Pancreas (tissue), 10 donors: ENCODE results near the gene LAG3. TPM values are rescaled to one million over a fixed set of nuclear protein-coding genes. Genes with fewer than 3 reads are reported as not detected.

ENCODE experiments used
- ATAC-seq, 4 donors: fragments of 200-7000 bp; cut with Tn5 transposase; one replicate each; pipeline versions ENCODE4 v1.8.0 to v1.9.1; 2020; ENCODE audit warnings: mild to moderate bottlenecking in 4 of 4, moderate library complexity in 4 of 4
- DNase-seq, 6 donors: peaks; one replicate each; pipeline ENCODE4 v3.0.0-alpha.2; 2020
- FAIRE-seq: peaks from 2 replicates; lab custom pipeline; 2012; peaks lifted over from hg19 to GRCh38; lab: Jason Lieb, UNC
- H3K27ac ChIP-seq, 4 donors: fragments of 200-600 bp; sonication (generic); 1 replicate in 3 of 4; 2 replicates in 1 of 4; pipeline versions ENCODE4 v1.5.0 to v1.8.0; 2020
- H3K27me3 ChIP-seq, 4 donors: fragments of 200-600 bp; one replicate each; pipeline ENCODE4 v1.8.0; 2021
- H3K36me3 ChIP-seq, 3 donors: fragments of 200-600 bp; sonication (generic) in 1 of 3; one replicate each; pipeline versions ENCODE4 v1.5.0 to v1.8.0; 2020 to 2021
- H3K4me1 ChIP-seq, 3 donors: fragments of 200-600 bp; one replicate each; pipeline ENCODE4 v1.8.0; 2021
- H3K4me3 ChIP-seq, 4 donors: fragments of 200-600 bp; sonication (generic) in 2 of 4; one replicate each; pipeline versions ENCODE4 v1.5.0 to v1.8.0; 2020 to 2021
- H3K9me3 ChIP-seq, 4 donors: fragments of 200-600 bp; one replicate each; pipeline ENCODE4 v1.8.0; 2021
- WGBS, 2 donors: extraction: QIAGEN DNeasy Blood & Tissue Kit; methylation state at CpG; one replicate each; pipeline ENCODE4 v1.1.7; 2013; 5-methylcytosine and 5-hydroxymethylcytosine counted together
- intact Hi-C, 3 donors: fragments of 100-400 bp; cut with DNase I; formaldehyde crosslinking; loops; one replicate each; pipeline versions ENCODE4 v1.11.1 to v1.14.2; 2022
- polyA plus RNA-seq, 2 donors: library from polyadenylated mRNA; stranded (reverse); fragments of 200-250 nt; gene quantifications; one replicate each; pipeline ENCODE4 v1.2.3, GENCODE V29; 2013
- total RNA-seq, 6 donors: library from RNA; stranded (reverse); fragmentation: NEBNext Ultra II Directional in 4 of 6; extraction: Animal tissue kit (Norgen Biotek cat#: 25700) in 4 of 6; gene quantifications; one replicate each; pipeline versions ENCODE4 v1.2.1 to v1.2.4, GENCODE V29; 2021 to 2023
- TF ChIP-seq, protein P1 (sequence below), 4 donors: fragments of 200-600 bp; sonication (generic) in 3 of 4; IDR thresholded peaks; one replicate each; pipeline versions ENCODE4 v1.5.0 to v1.8.0; 2021; ENCODE audit warnings: antibody characterized with exemption in 4 of 4
- donor health status: healthy with polysubstance abuse.
- donor health status: DM: no; HTN: no; CAD: no; lungs with moderate emphysema.
- donor health status: DM: no; HTN: no; CAD: no.
- donor health status: control.
- donor health status: control.
- donor health status: Bipolar disorder and iron deficiency.
- donor health status: DM: yes; HTN: yes; CAD: no.
- donor health status: DM: no; HTN: no; CAD: no.
- donor health status: DM: no; HTN: no; CAD: no.
- donor health status: DM: yes; HTN: yes; CAD: no.

The LAG3 gene
- total and polyA plus RNA-seq, 8 donors = 0.15 to 0.91 (median 0.22) TPM; not detected in 1

DNA sequence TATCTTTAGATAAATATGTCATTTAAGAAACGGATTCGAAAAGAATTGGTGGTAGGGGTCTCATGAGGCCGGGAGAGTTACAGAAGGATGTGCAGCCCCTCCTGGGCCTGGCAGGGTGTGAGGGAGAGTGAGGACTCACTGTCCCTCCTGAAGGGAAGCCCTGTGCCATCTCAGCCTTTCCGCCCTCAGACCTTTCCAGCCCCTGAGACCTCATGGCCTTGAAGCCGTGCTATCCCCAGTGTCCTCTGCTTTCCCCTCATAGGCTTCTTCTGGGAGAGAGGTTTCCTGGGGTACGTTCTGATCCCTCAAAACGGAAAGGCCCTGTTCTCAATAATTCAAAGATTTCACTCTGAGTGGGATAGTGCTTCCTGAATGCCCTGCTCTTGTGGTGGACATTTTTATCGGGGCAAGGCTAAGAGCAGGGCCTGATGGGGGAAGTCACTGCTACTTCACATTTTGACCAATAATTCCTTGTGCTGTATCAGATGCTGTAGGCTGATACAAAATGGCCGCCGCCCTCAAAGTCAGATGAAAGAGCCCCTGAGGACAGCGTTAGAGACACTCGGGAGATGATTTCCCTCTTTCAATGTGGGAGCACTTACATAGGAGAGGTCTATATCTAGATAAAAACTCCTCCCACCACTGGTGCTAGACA lies 18.3 kb downstream of the LAG3 start:
- DNase-seq = no peak
- Histone ChIP-seq H3K4me1 (no peaks in the 10 kb centered on the region), H3K9me3 (no peaks in the 10 kb centered on the region), H3K4me3 (no peak overlapping the region), H3K27me3 (no peaks in the 10 kb centered on the region), H3K36me3 (no peaks in the 10 kb centered on the region), H3K27ac (no peak overlapping the region)
- FAIRE-seq = no peak
- intact Hi-C loops = no loop called here
- ATAC-seq = no peak
- TF ChIP-seq, protein P1, sequence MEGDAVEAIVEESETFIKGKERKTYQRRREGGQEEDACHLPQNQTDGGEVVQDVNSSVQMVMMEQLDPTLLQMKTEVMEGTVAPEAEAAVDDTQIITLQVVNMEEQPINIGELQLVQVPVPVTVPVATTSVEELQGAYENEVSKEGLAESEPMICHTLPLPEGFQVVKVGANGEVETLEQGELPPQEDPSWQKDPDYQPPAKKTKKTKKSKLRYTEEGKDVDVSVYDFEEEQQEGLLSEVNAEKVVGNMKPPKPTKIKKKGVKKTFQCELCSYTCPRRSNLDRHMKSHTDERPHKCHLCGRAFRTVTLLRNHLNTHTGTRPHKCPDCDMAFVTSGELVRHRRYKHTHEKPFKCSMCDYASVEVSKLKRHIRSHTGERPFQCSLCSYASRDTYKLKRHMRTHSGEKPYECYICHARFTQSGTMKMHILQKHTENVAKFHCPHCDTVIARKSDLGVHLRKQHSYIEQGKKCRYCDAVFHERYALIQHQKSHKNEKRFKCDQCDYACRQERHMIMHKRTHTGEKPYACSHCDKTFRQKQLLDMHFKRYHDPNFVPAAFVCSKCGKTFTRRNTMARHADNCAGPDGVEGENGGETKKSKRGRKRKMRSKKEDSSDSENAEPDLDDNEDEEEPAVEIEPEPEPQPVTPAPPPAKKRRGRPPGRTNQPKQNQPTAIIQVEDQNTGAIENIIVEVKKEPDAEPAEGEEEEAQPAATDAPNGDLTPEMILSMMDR (IDR thresholded peaks at IDR 0.05) = no peak
- 68 to 80% methylated on average over 12 of the region's 12 CpGs for WGBS, 2 donors

DNA sequence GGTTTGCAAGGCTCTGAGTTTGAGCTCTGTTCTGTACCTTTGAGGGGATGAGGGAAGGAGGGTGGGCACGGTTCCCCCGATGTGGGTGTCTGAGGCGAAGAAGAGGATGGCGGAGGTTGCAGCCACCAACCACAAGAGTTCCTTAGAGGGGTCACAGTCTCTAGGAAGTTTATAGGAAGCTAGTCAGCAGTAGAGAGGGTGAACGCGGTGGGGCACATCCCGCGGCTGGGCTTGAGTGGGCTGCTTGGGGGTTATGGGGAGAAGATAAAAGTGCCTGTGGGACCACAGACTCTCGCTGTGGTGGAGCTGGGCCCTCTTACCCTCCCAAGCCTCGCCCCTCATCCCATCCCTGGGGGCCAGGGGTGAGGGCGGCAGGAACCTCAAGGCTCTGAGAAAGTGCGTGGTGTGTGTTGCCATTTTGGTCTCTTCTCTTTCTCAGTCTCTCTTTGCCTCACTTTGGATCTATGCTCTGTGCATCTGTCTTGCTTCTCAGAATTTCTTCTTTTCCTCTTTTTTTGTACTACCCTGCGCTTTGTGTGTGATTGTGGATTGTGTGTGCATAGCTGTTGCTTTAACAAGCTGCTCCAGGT lies 19.7 kb downstream of the LAG3 start:
- Histone ChIP-seq H3K4me3 (no peak overlapping the region), H3K4me1 (no peaks in the 10 kb centered on the region), H3K27ac (peak overlapping the region in 1 of 4 donors; percentile 36), H3K36me3 (no peaks in the 10 kb centered on the region), H3K27me3 (no peaks in the 10 kb centered on the region), H3K9me3 (no peaks in the 10 kb centered on the region)
- 77 to 78% methylated on average over 13 of the region's 13 CpGs for WGBS, 2 donors
- TF ChIP-seq, protein P1 (IDR thresholded peaks at IDR 0.05) = no peak
- FAIRE-seq (no peak), DNase-seq (peak in 1 of 6 donors; percentile 31), ATAC-seq (peak in 1 of 4 donors; percentile 23)
- intact Hi-C loops = no loop called here

- DNase-seq = peak in 2 of 6 donors; percentile 30 to 50
- no peaks in the 10 kb centered on the region for H3K36me3 ChIP-seq
- 38 to 44% methylated on average over 12 of the region's 12 CpGs for WGBS, 2 donors
- H3K4me3 ChIP-seq = no peak overlapping the region
- H3K27me3 ChIP-seq = no peaks in the 10 kb centered on the region
- intact Hi-C loops = no loop called here
- peak in 3 of 4 donors; percentile 35 to 81 (median 69) for ATAC-seq
- TF ChIP-seq, protein P1 (IDR thresholded peaks at IDR 0.05) = no peak
- H3K27ac ChIP-seq = peak overlapping the region in 1 of 4 donors; percentile 36
- no peaks in the 10 kb centered on the region for H3K4me1 ChIP-seq
- H3K9me3 ChIP-seq = no peaks in the 10 kb centered on the region
- FAIRE-seq = no peak
Measured at GRCh38 chr12:6792522-6793201, 20.3 kb downstream of the LAG3 start.

DNA sequence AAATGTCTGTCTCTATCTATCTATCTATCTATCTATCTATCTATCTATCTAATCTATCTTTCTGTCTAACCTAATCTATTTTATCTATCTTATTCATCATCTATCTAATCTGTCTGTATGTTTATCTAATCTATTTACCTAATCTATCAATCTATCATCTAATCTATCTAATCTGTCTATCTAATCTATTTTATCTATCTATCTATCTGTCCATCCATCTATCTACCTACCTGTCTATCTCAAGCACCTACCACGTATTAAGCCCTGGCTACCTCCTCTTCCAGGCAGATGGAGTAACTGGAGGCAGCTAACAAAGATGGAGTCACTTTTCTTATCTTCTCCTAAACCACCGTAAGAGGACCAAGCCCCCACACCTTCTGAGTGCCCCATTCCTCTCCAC lies 22.8 kb downstream of the LAG3 start:
- Histone ChIP-seq H3K4me3 (no peak overlapping the region), H3K36me3 (no peaks in the 10 kb centered on the region), H3K27me3 (no peaks in the 10 kb centered on the region), H3K27ac (no peak overlapping the region), H3K4me1 (no peaks in the 10 kb centered on the region), H3K9me3 (no peaks in the 10 kb centered on the region)
- no peak for ATAC-seq
- no peak for DNase-seq
- no peak for FAIRE-seq
- intact Hi-C loops = no loop called here
- TF ChIP-seq, protein P1 (IDR thresholded peaks at IDR 0.05) = no peak
- WGBS, 2 donors = 42 to 49% methylated on average over 2 of the region's 2 CpGs
